CD4-positive, alpha-beta T cell treated with Interleukin-4 for 4 hours (primary cell): Measurements from ENCODE around the gene NTNG1.

Experiments used
- DNase-seq: peaks from one replicate; pipeline ENCODE4 v3.0.0-alpha.2; 2020

NTNG1 gene

GRCh38 chr1:107473065-107473464, 332.2 kb downstream of the NTNG1 start:
- DNase-seq, result no peak

- DNase-seq, result no peak
Measured at GRCh38 chr1:107474877-107475612, 334.2 kb downstream of the NTNG1 start.

- no peak for DNase-seq
Measured at GRCh38 chr1:107477233-107477632, 336.4 kb downstream of the NTNG1 start.

GRCh38 chr1:107479865-107480350, 339.1 kb downstream of the NTNG1 start:
- no peak for DNase-seq

GRCh38 chr1:107480548-107481415, 339.9 kb downstream of the NTNG1 start:
- no peak for DNase-seq

GRCh38 chr1:107481756-107482384, 341.0 kb downstream of the NTNG1 start:
- DNase-seq, result no peak

- no peak for DNase-seq
Measured at GRCh38 chr1:107483949-107484348, 343.1 kb downstream of the NTNG1 start.

- no peak for DNase-seq
Measured at GRCh38 chr1:107486349-107486748, 345.5 kb downstream of the NTNG1 start.

- DNase-seq, result no peak
Measured at GRCh38 chr1:107487506-107487905, 346.7 kb downstream of the NTNG1 start.

GRCh38 chr1:107491582-107491981, 350.7 kb downstream of the NTNG1 start:
- no peak for DNase-seq

GRCh38 chr1:107493111-107493716, 352.4 kb downstream of the NTNG1 start:
- DNase-seq, result no peak

- no peak for DNase-seq
Measured at GRCh38 chr1:107494061-107494460, 353.2 kb downstream of the NTNG1 start.

- no peak for DNase-seq
Measured at GRCh38 chr1:107496002-107496401, 355.2 kb downstream of the NTNG1 start.

- no peak for DNase-seq
Measured at GRCh38 chr1:107499139-107499744, 358.4 kb downstream of the NTNG1 start.

GRCh38 chr1:107501081-107501605, 360.3 kb downstream of the NTNG1 start:
- no peak for DNase-seq

- DNase-seq, result no peak
Measured at GRCh38 chr1:107510347-107510746, 369.5 kb downstream of the NTNG1 start.

- DNase-seq, result no peak
Measured at GRCh38 chr1:107512836-107513235, 372.0 kb downstream of the NTNG1 start.

GRCh38 chr1:107514841-107515240, 374.0 kb downstream of the NTNG1 start:
- no peak for DNase-seq

- no peak for DNase-seq
Measured at GRCh38 chr1:107515702-107516101, 374.9 kb downstream of the NTNG1 start.

GRCh38 chr1:107523061-107523460, 382.2 kb downstream of the NTNG1 start:
- no peak for DNase-seq

- DNase-seq, result no peak
Measured at GRCh38 chr1:107523736-107524135, 382.9 kb downstream of the NTNG1 start.

- DNase-seq, result no peak
Measured at GRCh38 chr1:107524301-107524700, 383.5 kb downstream of the NTNG1 start.
